NCI-H526 treated with DMSO at 0.1 percent for 48 hours (cell line): Measurements from ENCODE around the gene AQP2.

Experiments
- DNase-seq: peaks from one replicate; lab custom pipeline; 2025; lab: John Stamatoyannopoulos, UW

Gene AQP2

GRCh38 chr12:49955899-49956662, 5.5 kb downstream of the AQP2 start:
- DNase-seq: no peak

- no peak for DNase-seq
Observed at GRCh38 chr12:49956663-49957569, 6.4 kb downstream of the AQP2 start.

- DNase-seq: no peak
Observed at GRCh38 chr12:49957570-49957967, 7.0 kb downstream of the AQP2 start.

- DNase-seq: no peak
Observed at GRCh38 chr12:49959685-49960473, 9.3 kb downstream of the AQP2 start.

- DNase-seq: no peak
Observed at GRCh38 chr12:49960474-49961110, 10.1 kb downstream of the AQP2 start.

GRCh38 chr12:49961111-49961922, 10.8 kb downstream of the AQP2 start, which contains the start of gene AQP5:
AQP5 (plus strand) TSS chr12:49961872; CDS start chr12:49962018, 146 bp downstream.
- DNase-seq: no peak

- no peak for DNase-seq
Observed at GRCh38 chr12:49961993-49962764, 11.6 kb downstream of the AQP2 start.

GRCh38 chr12:49962861-49963765, 12.6 kb downstream of the AQP2 start:
- DNase-seq: no peak

- no peak for DNase-seq
Observed at GRCh38 chr12:49963976-49964815, 13.7 kb downstream of the AQP2 start.

GRCh38 chr12:49964849-49965624, 14.5 kb downstream of the AQP2 start:
- no peak for DNase-seq

- DNase-seq: no peak
Observed at GRCh38 chr12:49965836-49966235, 15.3 kb downstream of the AQP2 start.

- no peak for DNase-seq
Observed at GRCh38 chr12:49966511-49967041, 16.0 kb downstream of the AQP2 start.

- DNase-seq: peak; percentile 69
Observed at GRCh38 chr12:49967042-49967776, 16.7 kb downstream of the AQP2 start.

- no peak for DNase-seq
Observed at GRCh38 chr12:49967777-49968250, 17.3 kb downstream of the AQP2 start.

GRCh38 chr12:49968471-49968870, 17.9 kb downstream of the AQP2 start:
- DNase-seq: no peak

GRCh38 chr12:49969027-49969426, 18.5 kb downstream of the AQP2 start:
- DNase-seq: no peak
